NCI-H146 (cell line): ENCODE data around the gene SLC35E2B.

ENCODE experiments used
- DNase-seq: peaks from one replicate; lab custom pipeline; 2025; lab: John Stamatoyannopoulos, UW

SLC35E2B gene

GRCh38 chr1:1623631-1624442, 68.8 kb downstream of the SLC35E2B start:
- DNase-seq: no peak

GRCh38 chr1:1623181-1623630, 69.4 kb downstream of the SLC35E2B start:
- no peak for DNase-seq

- no peak for DNase-seq
Measured at GRCh38 chr1:1622788-1623094, 69.9 kb downstream of the SLC35E2B start.

- DNase-seq: no peak
Measured at GRCh38 chr1:1622010-1622787, 70.4 kb downstream of the SLC35E2B start.

GRCh38 chr1:1621173-1622009, 71.2 kb downstream of the SLC35E2B start:
- DNase-seq: no peak

GRCh38 chr1:1620433-1621139, 72.0 kb downstream of the SLC35E2B start:
- no peak for DNase-seq

- DNase-seq: no peak
Measured at GRCh38 chr1:1619917-1620361, 72.7 kb downstream of the SLC35E2B start.

- DNase-seq: no peak
Measured at GRCh38 chr1:1618396-1619068, 74.1 kb downstream of the SLC35E2B start.

- no peak for DNase-seq
Measured at GRCh38 chr1:1617925-1618324, 74.7 kb downstream of the SLC35E2B start.

- DNase-seq: no peak
Measured at GRCh38 chr1:1617516-1617915, 75.1 kb downstream of the SLC35E2B start.

GRCh38 chr1:1616838-1617237, 75.8 kb downstream of the SLC35E2B start:
- DNase-seq: no peak

- peak; percentile 11 for DNase-seq
Measured at GRCh38 chr1:1616045-1616790, 76.4 kb downstream of the SLC35E2B start.

GRCh38 chr1:1615256-1616044, 77.1 kb downstream of the SLC35E2B start, which contains the start of gene MIB2:
MIB2 (plus strand) TSS chr1:1615500; CDS start chr1:1623453, 7,953 bp downstream.
- peak; percentile 97 for DNase-seq

- DNase-seq: no peak
Measured at GRCh38 chr1:1614954-1615255, 77.7 kb downstream of the SLC35E2B start.

- no peak for DNase-seq
Measured at GRCh38 chr1:1614204-1614953, 78.2 kb downstream of the SLC35E2B start.

- DNase-seq: no peak
Measured at GRCh38 chr1:1613509-1614082, 79.0 kb downstream of the SLC35E2B start.

GRCh38 chr1:1612104-1612400, 80.5 kb downstream of the SLC35E2B start:
- no peak for DNase-seq

GRCh38 chr1:1610796-1611195, 81.8 kb downstream of the SLC35E2B start:
- no peak for DNase-seq
